KG1 (cell line): ENCODE measurements around the gene TATDN3.
"Not testable (repeated sequence)": the region's sequence is repeated elsewhere in the genome, so short reads cannot be mapped to it uniquely, and the experiment has no call there.

Experiments
- DNase-seq: peaks from one replicate; lab custom pipeline; 2025; lab: John Stamatoyannopoulos, UW

The TATDN3 gene

GRCh38 chr1:212775241-212775640 is 16.5 kb upstream of the TATDN3 start:
- no peak for DNase-seq

GRCh38 chr1:212777151-212777550 is 14.5 kb upstream of the TATDN3 start:
- no peak for DNase-seq

- not testable (repeated sequence) for DNase-seq
Observed at GRCh38 chr1:212779086-212779485, 12.6 kb upstream of the TATDN3 start.

GRCh38 chr1:212780759-212781158 is 10.9 kb upstream of the TATDN3 start:
- no peak for DNase-seq

GRCh38 chr1:212781225-212781624 is 10.5 kb upstream of the TATDN3 start:
- DNase-seq: no peak

GRCh38 chr1:212782422-212783154 is 9.1 kb upstream of the TATDN3 start:
- DNase-seq: no peak

GRCh38 chr1:212783976-212784375 is 7.7 kb upstream of the TATDN3 start:
- no peak for DNase-seq

GRCh38 chr1:212785871-212786270 is 5.8 kb upstream of the TATDN3 start:
- DNase-seq: no peak

GRCh38 chr1:212791261-212791675 is 426 bp upstream of the TATDN3 start:
- DNase-seq: no peak

- DNase-seq: no peak
Observed at GRCh38 chr1:212792396-212792908, 758 bp downstream of the TATDN3 start.

- no peak for DNase-seq
Observed at GRCh38 chr1:212794561-212795014, 2.9 kb downstream of the TATDN3 start.

- DNase-seq: no peak
Observed at GRCh38 chr1:212797681-212798080, 6.0 kb downstream of the TATDN3 start.

GRCh38 chr1:212805767-212806166 is 14.1 kb downstream of the TATDN3 start:
- no peak for DNase-seq

GRCh38 chr1:212814537-212815334 is 23.0 kb downstream of the TATDN3 start:
- no peak for DNase-seq

- DNase-seq: no peak
Observed at GRCh38 chr1:212816567-212817278, 25.0 kb downstream of the TATDN3 start.

GRCh38 chr1:212819726-212820125 is 28.0 kb downstream of the TATDN3 start:
- DNase-seq: peak; percentile 44

- no peak for DNase-seq
Observed at GRCh38 chr1:212820969-212821368, 29.3 kb downstream of the TATDN3 start.

- DNase-seq: no peak
Observed at GRCh38 chr1:212822956-212823355, 31.3 kb downstream of the TATDN3 start.

GRCh38 chr1:212824201-212824600 is 32.5 kb downstream of the TATDN3 start:
- no peak for DNase-seq

- no peak for DNase-seq
Observed at GRCh38 chr1:212825798-212826452, 34.2 kb downstream of the TATDN3 start.

- DNase-seq: no peak
Observed at GRCh38 chr1:212827171-212827776, 35.6 kb downstream of the TATDN3 start.
